Measurements from ENCODE around the gene AFAP1.

DNA sequence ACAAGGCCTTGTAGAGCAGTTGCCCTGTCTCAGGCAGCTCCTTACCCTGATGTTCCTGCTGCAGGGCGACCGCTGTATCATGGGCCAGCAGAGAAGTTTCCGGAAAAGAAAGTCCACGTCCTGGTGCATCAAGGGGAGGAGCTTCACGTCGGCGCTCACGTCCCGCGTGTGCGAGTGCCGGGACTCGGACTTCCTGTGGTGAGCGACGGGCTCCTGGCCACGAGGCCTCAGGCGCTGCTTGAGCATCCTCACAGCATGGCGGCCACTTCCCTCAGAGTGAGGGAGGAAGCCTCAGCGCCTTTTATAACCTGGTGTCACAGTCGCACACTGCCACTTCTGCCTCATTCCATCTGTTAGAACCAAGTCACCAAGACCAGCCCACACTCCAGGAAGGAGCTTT, 225.5 kb downstream of the AFAP1 start:
- TF ChIP-seq, protein P1, sequence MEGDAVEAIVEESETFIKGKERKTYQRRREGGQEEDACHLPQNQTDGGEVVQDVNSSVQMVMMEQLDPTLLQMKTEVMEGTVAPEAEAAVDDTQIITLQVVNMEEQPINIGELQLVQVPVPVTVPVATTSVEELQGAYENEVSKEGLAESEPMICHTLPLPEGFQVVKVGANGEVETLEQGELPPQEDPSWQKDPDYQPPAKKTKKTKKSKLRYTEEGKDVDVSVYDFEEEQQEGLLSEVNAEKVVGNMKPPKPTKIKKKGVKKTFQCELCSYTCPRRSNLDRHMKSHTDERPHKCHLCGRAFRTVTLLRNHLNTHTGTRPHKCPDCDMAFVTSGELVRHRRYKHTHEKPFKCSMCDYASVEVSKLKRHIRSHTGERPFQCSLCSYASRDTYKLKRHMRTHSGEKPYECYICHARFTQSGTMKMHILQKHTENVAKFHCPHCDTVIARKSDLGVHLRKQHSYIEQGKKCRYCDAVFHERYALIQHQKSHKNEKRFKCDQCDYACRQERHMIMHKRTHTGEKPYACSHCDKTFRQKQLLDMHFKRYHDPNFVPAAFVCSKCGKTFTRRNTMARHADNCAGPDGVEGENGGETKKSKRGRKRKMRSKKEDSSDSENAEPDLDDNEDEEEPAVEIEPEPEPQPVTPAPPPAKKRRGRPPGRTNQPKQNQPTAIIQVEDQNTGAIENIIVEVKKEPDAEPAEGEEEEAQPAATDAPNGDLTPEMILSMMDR (IDR thresholded peaks at IDR 0.05): no peak
- no peak for TF ChIP-seq EZH2 (IDR thresholded peaks at IDR 0.05)

All from neural progenitor cell (in vitro differentiated cells).